Activated effector memory CD4-positive, alpha-beta T cell treated with Interleukin-2 at 50 U/mL for 16 hours (primary cell): ENCODE results near the gene OR56B1.

Experiments
- DNase-seq: peaks from one replicate; pipeline ENCODE4 v3.0.0-alpha.2; 2020

The OR56B1 gene

DNA sequence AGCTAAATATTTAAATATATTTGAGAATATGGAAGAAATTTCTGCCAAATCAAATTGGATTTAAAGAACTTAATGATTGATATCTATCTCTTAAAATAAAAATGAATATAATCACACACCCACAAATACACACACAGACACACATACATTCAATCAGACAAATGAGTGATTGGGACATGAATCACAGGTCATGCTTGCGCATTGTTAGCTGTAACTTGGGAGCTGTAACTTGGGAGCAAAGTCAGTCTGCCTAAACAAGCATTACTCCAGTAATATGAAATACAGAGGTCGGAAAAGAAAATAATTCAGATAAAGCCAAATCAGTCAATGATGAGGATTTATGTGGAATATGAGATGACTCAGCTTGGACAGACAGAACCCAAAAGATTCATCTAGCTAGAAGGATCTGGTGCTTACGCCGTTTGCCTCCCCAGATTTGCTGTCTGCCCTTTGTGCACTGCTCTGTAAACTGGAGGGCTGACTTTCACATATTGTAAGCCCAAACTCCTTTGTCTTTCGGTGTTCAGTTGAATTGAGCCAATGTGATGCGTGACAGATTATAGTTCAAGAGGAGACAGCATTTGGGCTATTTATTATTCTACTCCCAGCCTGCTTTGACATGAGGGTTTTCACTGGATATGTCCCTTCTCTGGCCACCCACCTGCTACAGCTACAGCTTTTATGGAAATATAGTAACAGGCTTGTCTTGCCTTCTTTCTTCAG lies 1.6 kb downstream of the OR56B1 start:
- no peak for DNase-seq

DNA sequence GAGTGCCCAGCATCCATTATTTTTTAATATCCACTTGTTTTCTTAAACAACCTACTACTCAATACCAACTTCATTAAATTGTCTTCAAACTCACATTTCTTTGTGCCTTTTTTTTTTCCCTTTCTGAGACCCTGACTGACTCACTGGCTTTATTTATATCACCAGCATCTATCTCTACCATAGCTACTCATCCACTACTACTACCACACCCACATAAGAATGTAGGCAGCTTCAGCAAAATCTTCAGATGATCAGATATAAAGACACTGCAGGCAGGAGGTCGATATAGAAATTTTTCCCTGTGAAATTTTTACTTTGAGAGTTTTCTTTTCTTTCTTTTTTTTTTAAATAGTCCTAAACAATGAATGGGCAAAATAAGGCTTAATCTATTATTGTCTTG lies 2.2 kb downstream of the OR56B1 start:
- no peak for DNase-seq

DNA sequence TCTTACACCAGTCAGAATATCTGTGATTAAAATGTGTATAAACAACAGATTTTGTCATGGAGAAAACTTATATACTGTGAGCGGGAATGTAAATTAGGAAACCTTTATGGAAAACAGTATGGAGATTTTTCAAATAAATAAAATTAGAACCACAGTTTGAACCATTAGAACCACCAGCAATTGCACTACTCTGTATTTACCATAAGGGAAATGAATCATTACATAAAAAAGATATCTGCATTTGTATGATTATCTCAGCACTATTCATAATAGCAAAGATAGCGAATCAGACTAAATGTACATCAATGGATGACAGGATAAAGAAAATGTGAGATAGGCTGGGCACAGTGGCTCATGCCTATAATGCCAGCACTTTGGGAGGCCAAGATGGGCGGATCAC lies 10.4 kb downstream of the OR56B1 start:
- no peak for DNase-seq

GRCh38 chr11:5749836-5750235 lies 13.6 kb downstream of the OR56B1 start:
- no peak for DNase-seq

DNA sequence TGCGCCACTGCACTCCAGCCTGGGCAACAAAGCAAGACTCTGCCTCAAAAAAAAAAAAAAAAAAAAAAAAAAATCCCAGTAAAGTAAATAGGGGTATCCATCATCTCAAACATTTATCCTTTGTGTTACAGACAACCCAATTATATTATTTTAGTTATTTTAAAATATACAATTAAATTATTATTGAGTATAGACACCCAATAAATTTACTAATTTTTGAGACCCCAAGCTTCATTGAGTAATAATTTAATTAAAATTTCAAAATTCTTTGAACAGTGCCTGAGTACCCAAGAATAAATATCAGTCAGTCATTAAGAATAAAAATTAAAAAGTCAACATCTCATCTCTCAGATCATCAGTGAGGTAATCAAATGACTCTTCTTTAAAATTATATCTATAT lies 17.7 kb downstream of the OR56B1 start, which contains the start of gene OR52N4:
TSS of gene OR52N4 (plus strand) at position 301 of the 400 bp plus-strand sequence. CDS start 498 bp downstream, outside the sequence.
- DNase-seq, result no peak

DNA sequence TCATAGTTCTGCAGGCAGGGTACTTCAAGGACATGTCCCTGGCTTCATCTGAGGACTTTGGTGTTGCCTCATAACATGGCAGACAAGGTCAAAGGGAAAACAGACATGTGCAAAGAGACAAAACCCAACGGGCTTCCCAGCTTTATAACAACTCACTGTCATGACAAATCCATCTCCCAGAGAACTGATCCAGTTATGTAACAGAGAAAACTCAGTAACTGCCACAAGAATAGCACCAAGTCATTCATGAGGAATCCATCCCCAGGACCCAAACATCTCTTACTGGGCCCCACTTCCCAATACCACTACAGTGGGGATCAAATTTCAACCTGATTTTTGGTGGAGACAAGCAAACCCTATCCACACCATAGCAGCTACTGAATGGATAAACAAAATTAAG lies 30.8 kb downstream of the OR56B1 start:
- DNase-seq, result no peak

DNA sequence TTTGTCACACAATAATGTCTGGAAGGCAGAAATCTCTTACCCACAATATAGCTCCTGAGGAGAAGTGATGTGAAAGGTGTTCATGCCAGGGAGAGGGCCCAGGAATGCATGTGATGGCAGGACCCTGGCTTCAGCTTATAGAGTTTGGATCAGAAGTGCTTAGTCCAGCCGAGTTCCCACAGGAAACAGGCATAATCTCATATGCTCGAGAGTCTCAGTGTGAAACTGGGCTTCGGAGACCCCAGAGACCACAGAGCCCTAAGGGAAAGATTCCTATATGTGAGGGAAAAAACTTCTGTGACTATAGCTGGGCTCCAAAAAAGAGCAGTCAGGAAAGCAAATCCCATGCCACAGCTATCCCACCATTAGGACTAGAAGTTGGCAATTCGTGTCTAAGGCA lies 47.0 kb downstream of the OR56B1 start, which contains the start of gene OR52N5:
TSS of gene OR52N5 (minus strand) at position 101 of the 400 bp plus-strand sequence. CDS start 4,721 bp downstream, outside the sequence.
- no peak for DNase-seq
